ENCODE measurements around the gene POU2AF1.
"Not testable (repeated sequence)": the region's sequence is repeated elsewhere in the genome, so short reads cannot be mapped to it uniquely, and the experiment has no call there.

POU2AF1 gene

GRCh38 chr11:111405551-111405950, 26.5 kb upstream of the POU2AF1 start:
- Histone ChIP-seq H3K4me3 (ENCODE audit: low read length) (no peak overlapping the region), H3K36me3 (ENCODE audit: control insufficient read depth, low read length) (peaks cover 8% of the 10 kb centered on the region), H3K79me2 (ENCODE audit: control insufficient read depth, low read length) (no peaks in the 10 kb centered on the region), H3K27ac (ENCODE audit: low read depth, low read length) (no peak overlapping the region), H3F3A (ENCODE audit: control insufficient read depth, insufficient read depth) (peaks cover 13% of the 10 kb centered on the region), H3K9me2 (replicated peaks; ENCODE audit: control insufficient read depth, low read length) (no peaks in the 10 kb centered on the region), H3K4me1 (ENCODE audit: control insufficient read depth, low read length) (peaks cover 60% of the 10 kb centered on the region), H3K9me3 (ENCODE audit: control insufficient read depth, insufficient read depth, low read length) (peaks cover 22% of the 10 kb centered on the region), H3K27me3 (ENCODE audit: control insufficient read depth, low read length) (no peaks in the 10 kb centered on the region), H4K20me1 (ENCODE audit: control insufficient read depth, insufficient read depth, low read depth, low read length) (no peaks in the 10 kb centered on the region), H3K4me2 (ENCODE audit: low read length) (no peak overlapping the region)
- TF ChIP-seq CTCF (IDR thresholded peaks at IDR 0.05; ENCODE audit: low read depth, low read length, poor library complexity, severe bottlenecking) (no peak), EZH2phosphoT487 (IDR thresholded peaks at IDR 0.05; ENCODE audit: borderline replicate concordance, low read length) (no peak)

- H3F3A ChIP-seq (ENCODE audit: control insufficient read depth, insufficient read depth), result peaks cover 22% of the 10 kb centered on the region
Measured at GRCh38 chr11:111403051-111403726, 24.1 kb upstream of the POU2AF1 start.

DNA sequence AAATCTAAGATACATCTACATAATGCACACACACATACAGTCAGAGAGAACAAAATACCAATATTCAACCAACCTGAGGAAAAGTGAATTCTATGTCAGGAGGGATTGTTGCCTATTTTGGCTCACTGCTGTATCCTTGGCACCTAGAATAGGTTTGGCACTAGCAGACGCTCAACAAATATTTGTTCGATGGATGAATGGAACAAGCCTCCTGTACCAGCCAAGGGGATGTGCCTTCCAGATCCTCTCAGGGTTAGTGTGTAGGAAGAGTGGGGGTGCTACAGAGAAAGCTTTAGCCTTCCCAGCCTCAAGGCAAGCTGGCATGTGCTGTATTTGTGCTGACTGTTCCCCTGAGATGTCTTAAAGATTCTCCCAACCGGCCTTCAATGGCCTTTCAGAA, 23.3 kb upstream of the POU2AF1 start:
- Histone ChIP-seq H3K27me3 (ENCODE audit: control insufficient read depth, low read length) (no peaks in the 10 kb centered on the region), H3K4me1 (ENCODE audit: control insufficient read depth, low read length) (peaks cover 60% of the 10 kb centered on the region), H3K9me2 (replicated peaks; ENCODE audit: control insufficient read depth, low read length) (no peaks in the 10 kb centered on the region), H3K4me3 (ENCODE audit: low read length) (no peak overlapping the region), H3K4me2 (ENCODE audit: low read length) (no peak overlapping the region), H3K9me3 (ENCODE audit: control insufficient read depth, insufficient read depth, low read length) (peaks cover 22% of the 10 kb centered on the region), H3K79me2 (ENCODE audit: control insufficient read depth, low read length) (no peaks in the 10 kb centered on the region), H3K27ac (ENCODE audit: low read depth, low read length) (no peak overlapping the region), H4K20me1 (ENCODE audit: control insufficient read depth, insufficient read depth, low read depth, low read length) (no peaks in the 10 kb centered on the region), H3F3A (ENCODE audit: control insufficient read depth, insufficient read depth) (peaks cover 29% of the 10 kb centered on the region), H3K36me3 (ENCODE audit: control insufficient read depth, low read length) (peaks cover 12% of the 10 kb centered on the region)
- TF ChIP-seq EZH2phosphoT487 (IDR thresholded peaks at IDR 0.05; ENCODE audit: borderline replicate concordance, low read length) (no peak), CTCF (IDR thresholded peaks at IDR 0.05; ENCODE audit: low read depth, low read length, poor library complexity, severe bottlenecking) (no peak)

More at GRCh38 chr11:111403051-111403726, 24.1 kb upstream of the POU2AF1 start:
- no peak overlapping the region for H3K27ac ChIP-seq (ENCODE audit: low read depth, low read length)
- TF ChIP-seq CTCF (IDR thresholded peaks at IDR 0.05; ENCODE audit: low read depth, low read length, poor library complexity, severe bottlenecking) (no peak), EZH2phosphoT487 (IDR thresholded peaks at IDR 0.05; ENCODE audit: borderline replicate concordance, low read length) (no peak)
- no peaks in the 10 kb centered on the region for H3K27me3 ChIP-seq (ENCODE audit: control insufficient read depth, low read length)
- no peaks in the 10 kb centered on the region for H3K9me2 ChIP-seq (replicated peaks; ENCODE audit: control insufficient read depth, low read length)
- peaks cover 12% of the 10 kb centered on the region for H3K36me3 ChIP-seq (ENCODE audit: control insufficient read depth, low read length)
- H3K9me3 ChIP-seq (ENCODE audit: control insufficient read depth, insufficient read depth, low read length), result peaks cover 22% of the 10 kb centered on the region
- H3K79me2 ChIP-seq (ENCODE audit: control insufficient read depth, low read length), result no peaks in the 10 kb centered on the region
- no peak overlapping the region for H3K4me2 ChIP-seq (ENCODE audit: low read length)
- no peak overlapping the region for H3K4me3 ChIP-seq (ENCODE audit: low read length)
- peaks cover 60% of the 10 kb centered on the region for H3K4me1 ChIP-seq (ENCODE audit: control insufficient read depth, low read length)
- no peaks in the 10 kb centered on the region for H4K20me1 ChIP-seq (ENCODE audit: control insufficient read depth, insufficient read depth, low read depth, low read length)

- H3K4me2 ChIP-seq (ENCODE audit: low read length); H3K9me2 ChIP-seq (replicated peaks; ENCODE audit: control insufficient read depth, low read length); H3K27me3 ChIP-seq (ENCODE audit: control insufficient read depth, low read length); H3K27ac ChIP-seq (ENCODE audit: low read depth, low read length); H3K79me2 ChIP-seq (ENCODE audit: control insufficient read depth, low read length); H4K20me1 ChIP-seq (ENCODE audit: control insufficient read depth, insufficient read depth, low read depth, low read length); H3K4me3 ChIP-seq (ENCODE audit: low read length): not testable (repeated sequence)
- H3F3A ChIP-seq (ENCODE audit: control insufficient read depth, insufficient read depth), result peaks cover 32% of the 10 kb centered on the region
- peaks cover 63% of the 10 kb centered on the region for H3K4me1 ChIP-seq (ENCODE audit: control insufficient read depth, low read length)
- peaks cover 14% of the 10 kb centered on the region for H3K36me3 ChIP-seq (ENCODE audit: control insufficient read depth, low read length)
- peaks cover 22% of the 10 kb centered on the region for H3K9me3 ChIP-seq (ENCODE audit: control insufficient read depth, insufficient read depth, low read length)
Measured at GRCh38 chr11:111401957-111402356, 22.9 kb upstream of the POU2AF1 start.

All from DOHH2 (cell line).